GM13977 (cell line): Measurements from ENCODE around the gene FOCAD.

Source experiments
- DNase-seq: peaks from one replicate; pipeline ENCODE4 v3.0.0; 2012; ENCODE audit warnings: low spot score
- CTCF ChIP-seq: IDR thresholded peaks from 2 replicates; pipeline ENCODE4 v1.5.1; 2012; ENCODE audit warnings: mild to moderate bottlenecking, control low read depth; ENCODE audit not compliant: insufficient read depth; ENCODE audit errors: extremely low read depth, missing control alignments
- in situ Hi-C: fragments of 300-500 bp; cut with MboI; formaldehyde crosslinking; loops from one replicate; pipeline ENCODE4 v1.12.0; 2022; ENCODE audit warnings: low sequenced_read_pairs, low pct_unique_long_range_greater_than_20kb, mixed read lengths, inconsistent platforms; ENCODE audit not compliant: unreplicated experiment

Gene FOCAD

GRCh38 chr9:20844916-20845315 lies 160.9 kb downstream of the FOCAD start:
- in situ Hi-C loops, result no loop called here
- no peak for DNase-seq
- TF ChIP-seq CTCF, result no peak

GRCh38 chr9:20848490-20848889 lies 164.4 kb downstream of the FOCAD start:
- no peak for DNase-seq
- TF ChIP-seq CTCF, result no peak
- in situ Hi-C loops, result no loop called here

- in situ Hi-C loops, result no loop called here
- no peak for TF ChIP-seq CTCF
- DNase-seq, result no peak
Observed at GRCh38 chr9:20853866-20854265, 169.8 kb downstream of the FOCAD start.

GRCh38 chr9:20854444-20854843 lies 170.4 kb downstream of the FOCAD start:
- no peak for TF ChIP-seq CTCF
- no peak for DNase-seq
- in situ Hi-C loops, result no loop called here

- no peak for TF ChIP-seq CTCF
- in situ Hi-C loops, result no loop called here
- no peak for DNase-seq
Observed at GRCh38 chr9:20863945-20864344, 179.9 kb downstream of the FOCAD start.

GRCh38 chr9:20865347-20865746 lies 181.3 kb downstream of the FOCAD start:
- no peak for TF ChIP-seq CTCF
- in situ Hi-C loops, result no loop called here
- no peak for DNase-seq

GRCh38 chr9:20870115-20870514 lies 186.1 kb downstream of the FOCAD start:
- TF ChIP-seq CTCF, result no peak
- in situ Hi-C loops, result no loop called here

More at GRCh38 chr9:20870115-20870514, 186.1 kb downstream of the FOCAD start:
- no peak for DNase-seq
